Adipose tissue (tissue), 3 donors: ENCODE results near the gene HTR2C. TPM values are rescaled to one million over a fixed set of nuclear protein-coding genes. Genes with fewer than 3 reads are reported as not detected.
"Not testable (repeated sequence)": the region's sequence is repeated elsewhere in the genome, so short reads cannot be mapped to it uniquely, and the experiment has no call there.

Experiments
- H3K27ac ChIP-seq: one replicate; pipeline ENCODE4 v1.5.1; 2013; ENCODE audit warnings: low read depth, low read length
- WGBS, 3 donors: extraction: QIAGEN DNeasy Blood & Tissue Kit; methylation state at CpG; one replicate each; pipeline ENCODE4 v1.1.7; 2013; 5-methylcytosine and 5-hydroxymethylcytosine counted together
- polyA plus RNA-seq, 3 donors: library from polyadenylated mRNA; stranded (reverse); fragments of 200-250 nt; gene quantifications; one replicate each; pipeline ENCODE4 v1.2.3, GENCODE V29; 2013
- donor health status: healthy with polysubstance abuse.
- donor health status: Bipolar disorder and iron deficiency.
- donor health status: healthy.

HTR2C gene
- not detected for polyA plus RNA-seq

DNA sequence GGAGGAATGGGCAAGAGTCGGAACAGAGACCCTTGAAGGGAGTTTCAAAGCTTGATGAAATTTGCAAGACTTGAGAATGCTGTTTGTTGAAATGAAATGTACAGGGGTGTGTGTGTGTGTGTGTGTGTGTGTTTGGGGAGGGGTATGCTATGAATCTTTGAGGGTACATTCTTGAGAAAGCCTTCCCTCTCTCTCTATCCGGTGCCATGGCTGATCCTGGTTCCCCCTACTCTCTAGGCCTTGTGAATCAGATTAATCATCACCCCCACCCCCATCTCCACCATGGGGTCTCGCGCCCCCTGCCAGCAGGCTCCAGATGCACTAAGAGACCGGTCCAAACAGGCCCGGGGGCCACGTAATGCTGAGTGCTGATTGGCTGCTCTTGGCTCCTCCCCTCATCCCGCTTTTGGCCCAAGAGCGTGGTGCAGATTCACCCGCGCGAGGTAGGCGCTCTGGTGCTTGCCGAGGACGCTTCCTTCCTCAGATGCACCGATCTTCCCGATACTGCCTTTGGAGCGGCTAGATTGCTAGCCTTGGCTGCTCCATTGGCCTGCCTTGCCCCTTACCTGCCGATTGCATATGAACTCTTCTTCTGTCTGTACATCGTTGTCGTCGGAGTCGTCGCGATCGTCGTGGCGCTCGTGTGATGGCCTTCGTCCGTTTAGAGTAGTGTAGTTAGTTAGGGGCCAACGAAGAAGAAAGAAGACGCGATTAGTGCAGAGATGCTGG is at the start of gene HTR2C:
Gene HTR2C, plus strand, starts transcription at position 441 of the 729 bp plus-strand sequence. CDS start 142,851 bp downstream, outside the sequence.
- 2 to 19% (median 12%) methylated on average over 30 to 34 of the region's 34 CpGs for WGBS, 3 donors
- no peak within 1 kb of the TSS for H3K27ac ChIP-seq

DNA sequence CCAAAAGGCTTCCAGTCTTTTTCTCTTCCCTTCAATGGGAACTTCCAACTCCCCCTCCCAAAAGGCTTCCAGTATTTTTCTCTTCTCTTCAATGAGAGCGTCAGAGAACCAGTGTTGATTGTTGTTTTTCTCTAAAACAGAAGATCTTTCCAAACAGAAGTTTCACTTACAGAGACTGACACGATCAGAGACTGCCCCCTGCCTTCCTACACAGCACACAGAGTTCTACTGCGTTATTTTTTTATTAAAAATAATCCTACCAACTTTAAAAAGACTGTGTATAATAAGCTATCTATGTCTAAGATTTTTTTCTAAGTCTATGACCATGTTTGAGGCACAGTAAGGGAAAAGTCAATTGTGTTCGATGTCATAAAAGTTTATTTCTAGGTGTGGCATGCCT is 3.5 kb upstream of the HTR2C start:
- H3K27ac ChIP-seq: no peak overlapping the region
- 10 to 19% (median 12%) methylated on average over 4 of the region's 4 CpGs for WGBS, 3 donors

DNA sequence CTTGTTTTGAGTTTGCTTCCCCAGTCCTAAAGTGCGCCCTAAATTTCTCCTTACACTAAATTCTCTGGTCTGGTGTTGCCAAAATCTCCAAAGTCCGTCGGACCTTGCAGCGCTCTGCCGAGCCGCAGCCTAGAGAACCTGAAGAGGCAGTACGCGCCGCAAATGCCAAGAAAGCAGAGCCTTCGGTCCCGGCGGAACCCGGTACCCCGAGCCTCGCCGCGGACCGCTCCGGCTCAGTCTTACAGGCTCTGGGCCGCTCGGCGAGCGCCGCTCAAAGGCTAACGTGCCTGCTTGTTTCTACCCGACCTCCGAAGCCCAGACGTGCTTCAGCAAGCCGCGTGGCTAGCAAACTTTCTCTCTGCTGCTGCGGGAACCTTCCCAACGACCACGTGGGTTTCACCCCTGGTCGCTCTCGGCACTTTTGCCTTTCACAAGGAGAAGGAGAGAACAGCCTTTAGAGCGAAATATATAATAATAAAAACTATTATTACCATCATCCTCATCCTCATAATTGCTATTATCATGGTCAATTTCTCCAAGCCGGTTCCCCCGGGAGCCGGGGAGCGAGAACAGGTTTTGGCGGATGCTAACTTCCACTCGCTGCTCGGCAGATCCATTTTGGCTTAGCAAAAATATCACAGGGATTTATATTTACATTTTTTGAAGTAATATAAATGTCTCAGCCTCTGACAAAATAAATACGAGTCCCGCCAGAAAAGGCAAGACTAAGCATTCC is 2.2 kb upstream of the HTR2C start:
- 1 to 9% (median 2%) methylated on average over 45 of the region's 45 CpGs for WGBS, 3 donors
- H3K27ac ChIP-seq: no peak overlapping the region

DNA sequence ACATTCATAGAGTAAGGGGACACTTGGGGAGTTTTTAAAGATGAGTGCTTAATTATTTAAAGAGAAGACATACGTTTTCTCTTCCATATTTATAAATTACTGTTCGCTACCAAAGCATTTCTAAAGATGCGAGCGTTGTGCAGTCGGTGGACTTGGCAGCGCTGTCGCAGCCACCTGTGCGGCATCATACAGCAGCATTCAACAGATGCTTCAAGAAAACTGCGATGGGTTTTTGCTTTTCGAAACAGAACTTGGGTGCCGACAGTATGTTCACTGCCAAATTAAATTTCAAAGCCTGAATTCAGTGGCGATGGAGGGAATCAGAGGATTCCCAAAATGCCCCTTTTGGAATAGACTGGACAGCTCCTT is 1.6 kb upstream of the HTR2C start:
- 13 to 21% (median 15%) methylated on average over 12 of the region's 12 CpGs for WGBS, 3 donors
- H3K27ac ChIP-seq: no peak overlapping the region

DNA sequence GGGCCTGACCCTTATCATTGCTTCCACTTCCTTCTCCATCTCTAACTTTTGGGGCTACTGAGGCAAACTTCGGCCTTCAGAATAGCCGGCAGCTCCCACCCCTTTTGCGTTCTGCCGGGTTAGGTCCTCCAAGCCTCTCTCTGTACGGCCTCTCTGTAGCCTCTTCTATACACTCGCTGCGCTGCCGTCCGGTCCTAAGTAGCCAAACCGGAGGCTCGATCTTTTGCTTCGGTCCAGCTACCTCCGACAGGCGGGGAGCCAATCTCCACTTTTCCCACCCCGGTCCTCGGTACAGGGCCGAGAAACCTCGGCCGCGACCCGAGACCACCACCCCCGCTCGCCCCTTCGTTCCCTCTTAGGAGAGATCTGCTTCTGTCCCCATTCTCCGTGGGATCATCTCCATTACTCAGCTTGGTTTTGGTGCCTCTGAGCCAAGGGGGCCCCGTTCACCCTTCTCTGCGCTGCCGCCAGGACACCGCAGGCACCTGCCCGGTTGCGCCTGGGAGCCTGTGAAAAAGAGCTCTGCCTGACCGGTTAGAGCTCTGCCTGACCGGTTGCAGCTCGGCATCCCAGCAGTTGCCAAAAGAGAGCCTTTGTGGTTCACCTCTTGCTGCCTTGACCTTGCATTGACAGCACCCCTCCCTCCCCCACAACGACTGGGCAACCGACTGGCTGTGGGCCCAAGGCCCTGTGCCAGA is 1.0 kb upstream of the HTR2C start:
- H3K27ac ChIP-seq: no peak overlapping the region
- 3 to 17% (median 9%) methylated on average over 23 to 36 of the region's 36 CpGs for WGBS, 3 donors

DNA sequence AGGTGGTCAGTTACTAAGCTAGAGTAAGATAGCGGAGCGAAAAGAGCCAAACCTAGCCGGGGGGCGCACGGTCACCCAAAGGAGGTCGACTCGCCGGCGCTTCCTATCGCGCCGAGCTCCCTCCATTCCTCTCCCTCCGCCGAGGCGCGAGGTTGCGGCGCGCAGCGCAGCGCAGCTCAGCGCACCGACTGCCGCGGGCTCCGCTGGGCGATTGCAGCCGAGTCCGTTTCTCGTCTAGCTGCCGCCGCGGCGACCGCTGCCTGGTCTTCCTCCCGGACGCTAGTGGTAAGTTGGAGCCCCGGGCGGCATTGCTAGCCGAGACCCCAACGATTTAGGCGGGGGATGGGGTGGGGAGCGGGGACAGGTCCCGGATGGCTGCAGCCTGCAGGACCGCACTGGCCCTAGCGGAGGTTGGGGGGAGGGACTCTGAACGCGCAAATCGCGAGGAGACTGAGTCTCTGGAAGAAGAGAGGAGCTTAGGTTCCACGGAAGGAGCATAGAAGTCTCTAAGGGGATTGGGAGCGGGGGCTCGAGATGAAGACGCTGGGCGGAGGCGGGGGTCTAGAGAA is 573 bp downstream of the HTR2C start:
- WGBS, 3 donors: 1 to 16% (median 3%) methylated on average over 31 to 56 of the region's 56 CpGs
- H3K27ac ChIP-seq: no peak overlapping the region

DNA sequence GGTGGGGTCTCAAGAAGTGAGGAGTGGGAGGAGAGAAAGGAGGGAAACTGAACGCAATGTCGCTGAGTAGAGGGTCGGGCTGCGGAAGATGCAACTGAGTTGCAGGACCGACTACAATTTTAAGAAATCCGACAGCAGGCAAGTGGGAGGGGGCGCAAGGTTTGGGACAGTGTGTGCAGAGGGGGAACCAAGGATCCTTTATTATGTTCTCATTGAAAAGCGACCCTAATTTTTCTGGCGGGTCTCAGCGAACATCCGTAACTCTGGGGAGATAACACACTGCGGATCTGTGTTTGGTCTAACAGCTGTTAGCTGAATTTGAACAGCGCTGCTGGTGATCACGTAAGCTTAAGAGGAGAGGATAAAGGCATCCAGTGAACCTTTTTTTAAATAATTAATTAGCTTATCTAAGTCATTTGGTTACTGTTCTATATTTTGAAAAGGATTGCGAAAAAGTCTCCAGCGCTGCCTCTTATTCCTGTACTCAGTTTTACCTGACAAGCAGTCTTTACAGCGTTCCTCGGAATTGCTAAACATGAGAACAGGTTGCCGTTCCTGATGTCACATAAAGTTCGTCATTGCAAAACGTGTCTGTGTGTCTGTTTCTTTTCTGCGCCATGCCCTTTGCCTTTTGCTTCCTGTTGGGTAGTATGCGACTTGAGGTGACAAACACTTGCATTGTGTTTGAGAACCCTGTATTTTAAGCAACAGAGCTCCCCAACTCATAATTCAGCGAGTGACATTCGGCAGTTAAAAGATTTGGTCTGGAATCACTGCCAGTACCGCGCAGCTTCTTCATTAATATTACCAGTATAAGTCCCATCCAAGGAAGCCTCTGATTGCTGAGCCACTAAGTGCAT is 1.3 kb downstream of the HTR2C start:
- no peak overlapping the region for H3K27ac ChIP-seq
- 3 to 17% (median 5%) methylated on average over 26 to 27 of the region's 27 CpGs for WGBS, 3 donors

DNA sequence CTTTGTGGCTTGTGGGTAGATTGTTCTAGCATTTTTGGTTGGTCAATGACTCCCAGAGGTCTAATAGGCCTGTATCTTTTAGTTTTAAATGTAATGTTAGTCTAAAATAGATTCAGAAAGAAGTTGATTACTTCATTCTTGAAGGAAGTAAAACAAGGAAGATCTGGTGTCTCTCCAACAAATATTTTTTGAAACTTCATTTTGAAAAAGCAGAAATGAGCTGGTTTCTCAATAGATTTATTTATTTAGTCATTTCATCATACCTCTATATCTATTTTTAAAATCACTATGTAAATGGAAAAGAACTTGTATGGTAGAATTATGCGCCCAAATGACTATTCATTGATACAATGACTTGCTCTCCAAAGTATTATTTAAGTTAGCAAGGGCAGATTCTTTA is 7.2 kb downstream of the HTR2C start:
- 74 to 85% (median 84%) methylated on average over 1 of the region's 1 CpG for WGBS, 3 donors

DNA sequence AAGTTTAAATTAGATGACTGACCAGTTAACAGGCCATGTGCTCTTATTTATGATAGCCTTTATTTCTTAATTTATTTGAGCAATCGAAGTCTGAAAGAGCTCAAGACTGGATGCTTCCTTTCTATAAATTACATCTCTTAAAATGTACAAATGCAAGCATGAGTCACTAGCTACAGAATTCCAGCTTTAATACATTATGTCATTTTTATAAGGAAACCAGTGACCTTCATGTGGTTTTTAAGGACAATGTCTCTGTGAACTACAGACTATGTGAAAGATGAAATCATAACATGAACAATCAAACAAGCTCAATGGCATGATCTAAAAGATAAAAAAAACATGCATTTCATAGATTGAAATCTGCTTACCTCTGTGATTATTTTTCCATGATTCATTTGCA is 15.4 kb downstream of the HTR2C start:
- WGBS, 3 donors: 45 to 75% (median 75%) methylated on average over 1 of the region's 1 CpG
- H3K27ac ChIP-seq: no peak overlapping the region

More for the DNA sequence above, 7.2 kb downstream of the HTR2C start:
- no peak overlapping the region for H3K27ac ChIP-seq

DNA sequence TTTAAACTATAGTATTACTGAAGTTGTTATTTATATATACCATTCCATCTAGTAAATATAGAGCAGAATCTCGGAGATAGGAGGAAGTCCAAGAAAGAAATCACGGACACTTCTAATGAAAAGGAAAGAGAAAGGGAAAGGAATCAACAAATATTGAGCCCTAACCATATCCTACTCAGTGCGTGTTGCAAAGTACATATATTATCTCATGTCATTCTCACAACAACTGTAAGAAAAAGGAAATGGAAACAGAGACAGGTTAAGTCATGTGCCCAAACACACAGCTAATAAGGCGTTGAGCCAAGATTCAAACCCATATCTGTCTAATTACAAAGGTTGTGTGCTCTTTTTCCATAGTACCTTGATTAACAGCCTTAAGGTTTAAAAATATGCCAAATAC is 16.0 kb downstream of the HTR2C start:
- H3K27ac ChIP-seq: no peak overlapping the region
- WGBS, 3 donors: 43 to 66% (median 46%) methylated on average over 4 of the region's 4 CpGs

DNA sequence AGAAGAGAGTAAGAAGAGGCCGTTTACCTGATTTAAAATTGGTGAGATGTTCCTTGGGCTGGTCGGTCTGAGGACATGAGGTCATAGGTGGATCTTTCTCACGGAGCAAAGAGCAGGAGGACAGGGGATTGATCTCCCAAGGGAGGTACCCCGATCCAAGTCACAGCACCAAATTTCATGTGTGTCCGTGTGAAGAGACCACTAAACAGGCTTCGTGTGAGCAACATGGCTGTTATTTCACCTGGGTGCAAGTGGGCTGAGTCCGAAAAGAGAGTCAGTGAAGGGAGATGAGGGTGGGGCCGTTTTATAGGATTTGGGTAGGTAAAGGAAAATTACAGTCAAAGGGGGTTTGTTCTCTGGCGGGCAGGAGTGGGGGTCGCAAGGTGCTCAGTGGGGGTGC is 22.7 kb downstream of the HTR2C start:
- H3K27ac ChIP-seq: not testable (repeated sequence)
- 74 to 93% (median 84%) methylated on average over 7 to 9 of the region's 10 CpGs for WGBS, 3 donors

DNA sequence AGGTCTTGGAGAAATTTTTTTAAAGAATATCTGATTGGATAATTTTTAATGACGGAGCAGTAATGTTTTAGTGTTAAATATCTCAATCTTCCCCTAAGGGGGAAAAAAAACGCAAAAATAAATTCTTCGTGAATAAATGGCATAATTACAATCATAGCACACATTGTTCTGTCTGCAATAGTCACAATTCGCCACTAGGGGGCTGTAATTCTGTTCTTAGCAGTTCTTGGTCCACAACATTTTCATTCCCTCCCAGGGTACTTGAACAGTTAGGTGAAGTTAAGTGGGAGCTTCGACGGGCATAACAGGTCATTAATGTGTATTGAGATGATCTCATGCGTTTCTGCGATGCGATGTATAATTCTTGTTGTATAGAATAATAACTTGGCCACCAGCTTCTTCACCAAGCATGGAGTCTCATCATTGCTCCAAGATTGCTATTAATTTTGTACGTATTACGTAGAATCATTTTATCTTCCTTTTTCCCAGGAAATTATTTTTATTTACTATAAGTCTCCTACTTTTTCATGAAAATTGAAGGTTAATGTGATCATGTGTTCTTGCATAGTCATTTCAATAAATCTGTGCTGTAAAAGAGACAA is 27.2 kb downstream of the HTR2C start:
- 51 to 55% (median 52%) methylated on average over 11 of the region's 11 CpGs for WGBS, 3 donors

DNA sequence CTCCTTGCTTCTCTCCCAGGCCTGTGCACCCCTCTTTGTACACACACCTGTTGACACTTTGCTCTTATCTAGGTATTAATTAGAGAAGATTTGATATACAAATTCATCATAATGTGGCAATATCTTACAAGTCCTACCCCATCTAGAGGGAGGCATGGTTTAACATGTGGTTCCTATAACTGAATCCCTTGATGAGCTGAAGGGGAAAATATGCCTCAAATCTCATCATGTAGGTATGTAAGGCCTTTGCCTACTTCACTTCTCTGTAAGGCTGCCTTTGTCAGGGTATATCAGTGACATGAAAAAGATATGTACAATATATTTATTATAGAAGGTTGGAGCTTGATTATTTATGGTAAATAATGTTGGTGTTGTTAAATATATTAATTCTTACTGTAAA is 31.9 kb downstream of the HTR2C start:
- H3K27ac ChIP-seq: no peak overlapping the region

More for the DNA sequence above, 27.2 kb downstream of the HTR2C start:
- H3K27ac ChIP-seq: no peak overlapping the region

DNA sequence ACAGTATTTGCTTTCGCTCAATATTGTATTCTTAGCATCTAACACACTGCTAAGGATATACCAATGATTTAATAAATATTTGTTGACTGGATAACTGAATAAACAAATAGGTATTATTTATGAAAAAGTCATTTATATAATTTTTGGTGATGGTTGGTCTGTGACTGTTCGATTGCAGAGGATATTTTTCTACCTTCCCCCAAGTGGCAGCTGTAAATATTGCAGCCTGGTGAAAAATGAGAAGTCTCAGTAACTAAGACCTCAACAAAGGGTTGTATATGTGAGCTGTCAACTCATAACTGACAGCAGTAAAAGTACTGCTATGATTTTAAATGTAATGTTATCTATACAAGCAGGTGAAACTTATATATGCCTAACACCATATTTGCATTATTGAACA is 36.0 kb downstream of the HTR2C start:
- 53 to 56% (median 54%) methylated on average over 2 of the region's 2 CpGs for WGBS, 3 donors
- no peak overlapping the region for H3K27ac ChIP-seq

DNA sequence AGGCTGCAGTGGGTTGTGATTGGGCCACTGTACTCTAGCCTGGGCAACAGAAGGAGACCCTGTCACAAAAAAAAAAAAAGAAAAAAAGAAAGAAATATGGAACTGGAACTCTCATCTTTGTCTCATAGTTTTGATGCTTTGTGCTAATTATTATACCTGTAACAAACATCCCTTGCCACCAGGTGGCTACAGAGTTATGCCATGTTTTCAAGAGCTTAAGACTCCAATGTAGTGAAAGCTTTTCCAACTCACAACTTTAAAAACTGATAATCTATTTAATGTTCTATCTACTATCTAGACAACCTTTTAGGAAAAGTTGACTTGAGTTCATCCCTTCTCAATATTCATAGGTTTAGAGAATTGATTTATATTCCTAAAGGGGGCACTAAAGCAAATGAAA is 42.4 kb downstream of the HTR2C start:
- no peak overlapping the region for H3K27ac ChIP-seq

DNA sequence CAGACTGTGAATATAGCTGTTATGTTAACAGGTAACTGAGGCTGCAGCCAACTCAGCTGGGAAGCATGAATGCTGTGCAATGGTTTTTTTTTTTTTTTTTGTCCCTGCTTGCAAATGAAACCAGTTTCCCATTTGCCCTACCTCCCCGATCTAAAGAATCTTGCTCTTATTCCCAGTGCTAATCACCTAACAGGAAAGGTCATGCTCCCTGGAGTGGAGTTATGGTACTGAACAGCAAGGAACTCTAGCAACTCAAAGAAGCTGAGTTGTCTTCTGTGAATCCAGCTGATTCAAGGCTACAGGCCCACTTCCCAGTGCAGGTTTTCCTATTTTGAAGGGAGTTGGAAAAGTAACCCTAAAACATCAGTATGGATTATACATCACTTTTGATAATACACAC is 52.1 kb downstream of the HTR2C start:
- WGBS, 3 donors: 30 to 80% (median 61%) methylated on average over 1 of the region's 1 CpG

DNA sequence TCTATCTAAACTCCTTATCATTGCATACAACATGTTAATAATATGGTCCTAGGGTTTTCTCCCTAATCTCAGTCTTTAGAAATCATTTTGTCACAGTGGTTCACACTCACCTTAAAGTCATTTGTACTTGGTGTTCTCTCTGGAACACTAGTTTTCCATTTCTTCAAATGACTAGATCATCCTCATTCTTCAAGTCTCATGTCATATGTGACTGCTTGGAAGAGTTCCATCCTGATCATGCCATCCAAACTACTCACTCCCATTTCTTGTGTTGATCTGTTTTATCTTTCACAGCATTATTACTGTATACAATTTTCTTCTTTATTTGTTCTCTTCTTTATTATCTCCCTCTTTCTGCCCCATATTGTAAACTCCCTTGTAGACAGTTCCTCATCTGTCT is 66.5 kb downstream of the HTR2C start:
- no peak overlapping the region for H3K27ac ChIP-seq

More for the DNA sequence above, 52.1 kb downstream of the HTR2C start:
- no peak overlapping the region for H3K27ac ChIP-seq

DNA sequence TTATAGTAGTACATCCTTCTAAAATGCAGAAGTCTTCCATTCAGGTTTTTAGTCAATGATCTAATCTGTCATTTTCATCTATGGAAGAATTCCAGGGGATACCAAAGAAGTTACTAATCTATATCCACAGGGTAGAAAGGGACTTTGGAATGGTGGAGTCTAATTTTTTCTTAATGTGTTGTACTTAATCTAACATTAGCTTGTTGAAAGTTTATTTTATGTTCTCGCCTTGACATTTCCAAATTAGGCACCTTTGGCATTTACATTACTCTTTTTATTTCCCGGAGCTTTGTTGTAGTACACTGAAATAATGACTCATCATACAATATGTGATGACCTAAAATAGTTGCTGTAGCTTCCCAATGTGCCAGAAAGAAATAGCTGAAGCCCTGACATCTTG is 91.5 kb downstream of the HTR2C start:
- H3K27ac ChIP-seq: no peak overlapping the region
- 55 to 58% (median 55%) methylated on average over 2 of the region's 2 CpGs for WGBS, 3 donors
